ENCODE results near the gene GNAQ. TPM values are rescaled to one million over a fixed set of nuclear protein-coding genes. Genes with fewer than 3 reads are reported as not detected.

GNAQ gene
- total and polyA plus RNA-seq, 2 of the 13 experiments (the other 11 are each of a cell fraction or from before 2014, with no cell fraction given): 16.5 to 17.7 TPM

DNA sequence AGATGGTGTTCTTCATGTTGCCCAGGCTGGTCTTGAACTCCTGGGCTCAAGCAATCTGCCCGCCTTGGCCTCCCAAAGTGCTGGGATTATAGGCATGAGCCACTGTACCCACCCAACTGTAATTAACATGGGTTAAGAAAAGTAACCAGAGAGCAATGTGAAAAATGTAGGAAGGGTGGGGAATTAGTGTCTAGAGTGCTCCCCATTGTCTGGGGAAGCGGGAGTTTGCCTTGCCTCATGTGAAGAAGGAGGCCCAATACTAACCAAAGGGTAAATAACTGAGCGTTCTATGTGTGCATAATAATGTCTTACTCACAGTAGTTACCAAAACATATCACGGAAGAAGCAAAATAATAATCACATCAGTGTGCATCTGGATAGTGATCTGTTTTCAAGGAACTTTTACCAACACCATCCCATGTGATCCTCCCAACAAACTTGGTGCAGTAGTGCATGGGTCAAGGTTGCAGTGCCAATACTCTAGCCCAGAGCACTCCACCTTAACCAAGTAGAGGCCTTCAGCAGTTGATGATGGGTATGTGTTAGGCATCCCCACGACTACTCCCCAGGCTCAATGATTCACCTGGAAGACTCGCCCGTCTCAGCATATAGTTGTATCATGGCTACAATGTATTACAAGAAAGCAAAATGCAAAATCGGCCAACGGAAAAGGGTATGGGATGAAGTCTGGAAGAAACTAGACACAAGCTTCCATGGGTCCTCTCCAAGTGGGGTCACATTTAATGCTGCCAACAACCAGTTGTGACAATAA lies 26.2 kb downstream of the GNAQ start (continued):
- TF ChIP-seq SOX6 (IDR thresholded peaks at IDR 0.05) (no peak), SOX6 (CRISPR knock-in tag; IDR thresholded peaks at IDR 0.05) (no peak)

DNA sequence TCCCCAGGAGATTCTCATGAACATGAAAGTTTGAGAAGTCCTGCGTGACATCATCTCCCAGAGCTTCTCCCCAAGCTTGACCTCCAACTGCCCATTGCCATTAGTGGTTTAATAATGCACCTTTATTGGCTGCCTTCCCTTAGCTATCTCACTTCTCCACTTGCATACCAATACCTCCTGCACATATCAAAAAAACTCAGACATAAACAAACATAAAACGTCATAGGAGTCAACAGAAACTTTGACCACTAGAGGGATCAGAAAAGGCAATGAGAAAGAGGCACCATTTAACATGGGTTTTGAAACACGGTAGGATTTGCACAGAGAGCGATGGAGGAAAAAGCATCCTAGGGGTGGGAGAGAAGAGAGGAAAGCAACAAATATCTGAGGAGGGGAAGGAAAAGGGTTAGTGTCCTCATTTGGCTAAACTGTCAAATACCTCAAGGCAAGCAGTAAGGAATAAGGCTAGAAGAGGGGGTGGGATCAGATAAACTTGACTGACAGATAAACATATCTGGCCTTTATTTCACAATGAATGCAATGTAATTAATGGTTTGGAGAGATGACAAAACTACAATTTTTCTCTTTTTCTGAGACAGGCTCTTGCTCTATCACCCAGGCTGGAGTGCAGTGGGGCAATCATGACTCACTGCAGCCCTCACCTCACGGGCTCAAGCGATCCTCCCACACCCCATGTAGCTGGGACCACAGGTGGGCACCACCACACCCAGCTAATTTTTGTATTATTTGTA lies 27.0 kb downstream of the GNAQ start:
- Histone ChIP-seq H3K79me2 (ENCODE audit: insufficient read depth, low read length) (peaks cover 65% of the 10 kb centered on the region), H3K9ac (ENCODE audit: insufficient read depth, low read depth, low read length) (no peak overlapping the region), H3K36me3 (replicated peaks in 1 of 2; ENCODE audit: control insufficient read depth in 1 of 2, insufficient read depth in 2 of 2, low read length in 2 of 2) (no peaks in the 10 kb centered on the region), H3K27me3 (ENCODE audit: control insufficient read depth in 1 of 2, insufficient read depth in 2 of 2, low read length in 2 of 2) (no peaks in the 10 kb centered on the region), H3K4me3 (replicated peaks in 1 of 3; ENCODE audit: insufficient read depth in 1 of 3, low read depth in 2 of 3, low read length in 3 of 3) (no peak overlapping the region), H2AFZ (ENCODE audit: low read length) (no peak overlapping the region), H3K9me3 (ENCODE audit: low read length) (no peaks in the 10 kb centered on the region), H3K4me1 (ENCODE audit: insufficient read depth, low read length) (peaks cover 69% of the 10 kb centered on the region), H3K27ac (ENCODE audit: extremely low read length, insufficient read depth, low read length) (peak overlapping the region; percentile 32), H3K4me2 (ENCODE audit: low read depth, low read length) (peak overlapping the region; percentile 54), H4K20me1 (ENCODE audit: insufficient read depth, low read length) (peaks cover 9% of the 10 kb centered on the region; the same call in 1 of the 2 replicates)
- in situ Hi-C loops (cut with HindIII; ENCODE audit: extremely low pct_ligation_motif_present, low pct_unique_long_range_greater_than_20kb) (no loop called here), intact Hi-C loops (cut with micrococcal nuclease; ENCODE audit: unreplicated experiment) (loop anchor here (1.0 to 2.0 kb wide), 2 partner anchors 18 to 26 kb away; no protein-coding TSS in a partner anchor)
- DNase-seq (ENCODE audit: low spot score) (peak; percentile 85), FAIRE-seq (no peak), ATAC-seq (peak; percentile 93)
- 47% methylated on average over 6 of the region's 6 CpGs for WGBS (ENCODE audit: low lambda C conversion rate)
- no TSS peak for BruUV-seq (replicated peaks)
- ChIA-PET POLR2A (interaction anchor here (0.9 to 1.2 kb wide), 2 partner anchors 25 to 28 kb away, joined by 3 read pairs; no protein-coding TSS in a partner anchor), CTCF (ENCODE audit: low intra/inter-chr PET ratio, low total read pairs) (no interaction called here)
- no peak for TF ChIP-seq ZNF180 (CRISPR knock-in tag; IDR thresholded peaks at IDR 0.05; ENCODE audit: borderline replicate concordance, low read depth)
- no peak for TF ChIP-seq FOSL1 (CRISPR knock-in tag; IDR thresholded peaks at IDR 0.05; ENCODE audit: borderline replicate concordance)
- TF ChIP-seq, protein P1, sequence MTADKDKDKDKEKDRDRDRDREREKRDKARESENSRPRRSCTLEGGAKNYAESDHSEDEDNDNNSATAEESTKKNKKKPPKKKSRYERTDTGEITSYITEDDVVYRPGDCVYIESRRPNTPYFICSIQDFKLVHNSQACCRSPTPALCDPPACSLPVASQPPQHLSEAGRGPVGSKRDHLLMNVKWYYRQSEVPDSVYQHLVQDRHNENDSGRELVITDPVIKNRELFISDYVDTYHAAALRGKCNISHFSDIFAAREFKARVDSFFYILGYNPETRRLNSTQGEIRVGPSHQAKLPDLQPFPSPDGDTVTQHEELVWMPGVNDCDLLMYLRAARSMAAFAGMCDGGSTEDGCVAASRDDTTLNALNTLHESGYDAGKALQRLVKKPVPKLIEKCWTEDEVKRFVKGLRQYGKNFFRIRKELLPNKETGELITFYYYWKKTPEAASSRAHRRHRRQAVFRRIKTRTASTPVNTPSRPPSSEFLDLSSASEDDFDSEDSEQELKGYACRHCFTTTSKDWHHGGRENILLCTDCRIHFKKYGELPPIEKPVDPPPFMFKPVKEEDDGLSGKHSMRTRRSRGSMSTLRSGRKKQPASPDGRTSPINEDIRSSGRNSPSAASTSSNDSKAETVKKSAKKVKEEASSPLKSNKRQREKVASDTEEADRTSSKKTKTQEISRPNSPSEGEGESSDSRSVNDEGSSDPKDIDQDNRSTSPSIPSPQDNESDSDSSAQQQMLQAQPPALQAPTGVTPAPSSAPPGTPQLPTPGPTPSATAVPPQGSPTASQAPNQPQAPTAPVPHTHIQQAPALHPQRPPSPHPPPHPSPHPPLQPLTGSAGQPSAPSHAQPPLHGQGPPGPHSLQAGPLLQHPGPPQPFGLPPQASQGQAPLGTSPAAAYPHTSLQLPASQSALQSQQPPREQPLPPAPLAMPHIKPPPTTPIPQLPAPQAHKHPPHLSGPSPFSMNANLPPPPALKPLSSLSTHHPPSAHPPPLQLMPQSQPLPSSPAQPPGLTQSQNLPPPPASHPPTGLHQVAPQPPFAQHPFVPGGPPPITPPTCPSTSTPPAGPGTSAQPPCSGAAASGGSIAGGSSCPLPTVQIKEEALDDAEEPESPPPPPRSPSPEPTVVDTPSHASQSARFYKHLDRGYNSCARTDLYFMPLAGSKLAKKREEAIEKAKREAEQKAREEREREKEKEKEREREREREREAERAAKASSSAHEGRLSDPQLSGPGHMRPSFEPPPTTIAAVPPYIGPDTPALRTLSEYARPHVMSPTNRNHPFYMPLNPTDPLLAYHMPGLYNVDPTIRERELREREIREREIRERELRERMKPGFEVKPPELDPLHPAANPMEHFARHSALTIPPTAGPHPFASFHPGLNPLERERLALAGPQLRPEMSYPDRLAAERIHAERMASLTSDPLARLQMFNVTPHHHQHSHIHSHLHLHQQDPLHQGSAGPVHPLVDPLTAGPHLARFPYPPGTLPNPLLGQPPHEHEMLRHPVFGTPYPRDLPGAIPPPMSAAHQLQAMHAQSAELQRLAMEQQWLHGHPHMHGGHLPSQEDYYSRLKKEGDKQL (CRISPR knock-in tag; IDR thresholded peaks at IDR 0.05; ENCODE audit: low read depth): no peak
- 0 out of 2 replicates have a peak, but pooled peaks have one; percentile 30 for TF ChIP-seq RAD21 (CRISPR knock-in tag; IDR thresholded peaks at IDR 0.05)
- TF ChIP-seq, protein P2, sequence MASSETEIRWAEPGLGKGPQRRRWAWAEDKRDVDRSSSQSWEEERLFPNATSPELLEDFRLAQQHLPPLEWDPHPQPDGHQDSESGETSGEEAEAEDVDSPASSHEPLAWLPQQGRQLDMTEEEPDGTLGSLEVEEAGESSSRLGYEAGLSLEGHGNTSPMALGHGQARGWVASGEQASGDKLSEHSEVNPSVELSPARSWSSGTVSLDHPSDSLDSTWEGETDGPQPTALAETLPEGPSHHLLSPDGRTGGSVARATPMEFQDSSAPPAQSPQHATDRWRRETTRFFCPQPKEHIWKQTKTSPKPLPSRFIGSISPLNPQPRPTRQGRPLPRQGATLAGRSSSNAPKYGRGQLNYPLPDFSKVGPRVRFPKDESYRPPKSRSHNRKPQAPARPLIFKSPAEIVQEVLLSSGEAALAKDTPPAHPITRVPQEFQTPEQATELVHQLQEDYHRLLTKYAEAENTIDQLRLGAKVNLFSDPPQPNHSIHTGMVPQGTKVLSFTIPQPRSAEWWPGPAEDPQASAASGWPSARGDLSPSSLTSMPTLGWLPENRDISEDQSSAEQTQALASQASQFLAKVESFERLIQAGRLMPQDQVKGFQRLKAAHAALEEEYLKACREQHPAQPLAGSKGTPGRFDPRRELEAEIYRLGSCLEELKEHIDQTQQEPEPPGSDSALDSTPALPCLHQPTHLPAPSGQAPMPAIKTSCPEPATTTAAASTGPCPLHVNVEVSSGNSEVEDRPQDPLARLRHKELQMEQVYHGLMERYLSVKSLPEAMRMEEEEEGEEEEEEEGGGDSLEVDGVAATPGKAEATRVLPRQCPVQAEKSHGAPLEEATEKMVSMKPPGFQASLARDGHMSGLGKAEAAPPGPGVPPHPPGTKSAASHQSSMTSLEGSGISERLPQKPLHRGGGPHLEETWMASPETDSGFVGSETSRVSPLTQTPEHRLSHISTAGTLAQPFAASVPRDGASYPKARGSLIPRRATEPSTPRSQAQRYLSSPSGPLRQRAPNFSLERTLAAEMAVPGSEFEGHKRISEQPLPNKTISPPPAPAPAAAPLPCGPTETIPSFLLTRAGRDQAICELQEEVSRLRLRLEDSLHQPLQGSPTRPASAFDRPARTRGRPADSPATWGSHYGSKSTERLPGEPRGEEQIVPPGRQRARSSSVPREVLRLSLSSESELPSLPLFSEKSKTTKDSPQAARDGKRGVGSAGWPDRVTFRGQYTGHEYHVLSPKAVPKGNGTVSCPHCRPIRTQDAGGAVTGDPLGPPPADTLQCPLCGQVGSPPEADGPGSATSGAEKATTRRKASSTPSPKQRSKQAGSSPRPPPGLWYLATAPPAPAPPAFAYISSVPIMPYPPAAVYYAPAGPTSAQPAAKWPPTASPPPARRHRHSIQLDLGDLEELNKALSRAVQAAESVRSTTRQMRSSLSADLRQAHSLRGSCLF (CRISPR knock-in tag; IDR thresholded peaks at IDR 0.05; ENCODE audit: borderline replicate concordance): no peak
- no peak for TF ChIP-seq ZFYVE20 (CRISPR knock-in tag; IDR thresholded peaks at IDR 0.05; ENCODE audit: borderline replicate concordance, low read depth)
- no peak for TF ChIP-seq PTBP1 (IDR thresholded peaks at IDR 0.05; ENCODE audit: low read depth, low read length, poor library complexity, severe bottlenecking)
- TF ChIP-seq KLF15 (CRISPR knock-in tag; IDR thresholded peaks at IDR 0.05; ENCODE audit: borderline replicate concordance): no peak

All from HepG2 (cell line).